Fibroblast of skin of left quadriceps (primary cell): ENCODE data around the gene FGD5.

Experiments used
- DNase-seq, 2 experiments: peaks; one replicate each; pipeline ENCODE4 v3.0.0-alpha.2; 2013; ENCODE audit warnings: low read depth in 2 of 2

FGD5 gene

DNA sequence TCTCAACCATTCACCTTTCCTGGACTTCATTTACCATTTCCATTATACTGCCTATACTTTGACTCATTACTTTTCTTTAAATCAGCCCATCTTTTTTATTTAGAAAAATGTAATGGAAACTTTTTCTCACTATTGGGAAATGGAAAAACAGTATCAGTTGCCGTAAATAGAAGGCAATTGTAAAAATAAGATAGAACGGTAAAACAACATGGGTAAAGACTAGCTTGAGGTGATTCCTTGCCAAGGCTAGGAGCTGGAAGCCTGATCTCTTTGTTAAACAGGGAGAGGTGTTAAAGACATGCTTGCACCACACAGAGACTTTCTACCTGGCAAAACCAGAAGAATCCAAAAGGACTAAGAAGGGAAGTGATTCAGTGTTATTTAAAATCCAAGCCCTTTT, 5.9 kb downstream of the FGD5 start:
- no peak for DNase-seq

DNA sequence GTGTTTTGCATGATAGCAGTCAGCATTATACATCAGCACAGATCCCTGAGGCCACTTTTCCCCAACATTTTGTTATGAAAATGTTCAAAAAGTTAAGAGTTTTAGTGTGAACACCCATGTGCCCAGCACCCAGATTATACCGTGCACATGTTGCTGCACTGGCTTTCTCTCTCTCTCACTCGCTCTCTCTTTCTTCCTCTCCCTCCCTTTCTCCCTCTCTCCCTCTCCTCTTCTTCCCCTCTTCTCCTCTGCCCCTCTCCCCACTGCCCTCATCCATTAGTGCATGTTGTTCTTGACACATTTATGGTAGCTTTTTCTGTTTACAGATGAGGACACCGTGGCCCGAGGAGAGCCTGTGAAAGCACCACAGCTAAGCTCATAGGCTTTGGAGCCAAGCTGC, 7.3 kb downstream of the FGD5 start:
- DNase-seq, result no peak

DNA sequence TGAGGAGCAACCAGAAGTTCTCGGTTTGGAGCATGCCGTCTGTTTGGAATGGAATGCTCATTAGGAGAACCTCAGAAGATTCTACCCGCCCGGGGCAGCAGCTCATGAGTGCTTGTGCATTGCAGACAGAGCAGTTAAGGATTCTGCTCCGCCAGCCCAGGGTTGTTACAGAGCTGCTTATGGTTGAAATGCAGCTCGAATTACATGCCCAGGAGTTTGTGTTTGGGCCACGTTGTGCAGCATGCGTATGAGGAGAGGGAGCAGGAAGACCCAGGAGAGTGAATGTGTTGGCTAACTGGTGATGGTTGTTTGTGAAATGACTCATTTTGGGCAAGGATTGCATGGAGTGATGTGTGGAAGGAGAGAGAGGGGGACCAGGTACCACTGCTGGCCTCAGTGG, 9.0 kb downstream of the FGD5 start:
- no peak for DNase-seq

DNA sequence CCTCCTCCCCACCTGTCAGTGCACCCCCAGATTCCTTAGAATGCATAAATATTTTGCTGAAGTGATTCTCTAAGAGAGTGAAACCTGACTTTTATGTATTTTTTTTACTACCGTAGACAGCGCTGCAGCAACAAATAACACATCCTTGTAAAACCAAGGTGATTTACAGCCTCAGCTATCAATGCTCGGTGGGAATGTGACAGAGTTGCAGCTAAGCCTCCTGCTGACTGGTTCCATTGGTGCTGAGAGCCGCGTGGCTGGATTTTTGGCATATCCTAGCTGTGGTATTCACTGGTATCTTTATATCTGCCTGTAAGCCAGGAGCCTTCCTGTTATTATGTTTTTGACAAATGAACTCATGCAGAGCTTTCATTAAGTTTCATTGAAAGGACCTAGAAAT, 11.0 kb downstream of the FGD5 start:
- no peak for DNase-seq

DNA sequence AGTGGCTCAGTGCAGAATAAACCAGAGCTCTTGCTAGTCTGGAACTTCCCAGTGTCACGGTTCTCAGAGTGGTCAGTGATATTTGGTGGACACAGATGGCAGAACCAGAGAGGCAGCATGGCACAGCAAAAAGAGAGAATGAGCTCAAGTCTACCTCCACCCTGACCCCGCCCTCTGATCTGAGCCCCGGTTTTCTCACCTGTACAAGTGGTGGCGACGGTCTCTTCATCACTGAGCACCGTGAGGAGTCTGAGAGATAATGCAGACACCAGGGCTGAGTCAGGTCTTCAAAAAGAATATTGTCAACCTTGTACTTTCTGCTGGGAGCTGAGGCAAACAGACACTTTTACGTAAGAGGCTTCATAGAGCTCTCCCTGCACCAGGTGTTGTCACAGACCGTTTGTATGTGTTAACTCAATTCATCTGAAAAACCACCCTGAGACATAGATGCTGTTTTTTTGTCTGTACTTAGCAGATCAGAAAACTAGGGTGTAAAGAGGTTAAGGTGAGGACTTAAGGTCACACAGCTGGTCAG, 13.2 kb downstream of the FGD5 start:
- no peak for DNase-seq

DNA sequence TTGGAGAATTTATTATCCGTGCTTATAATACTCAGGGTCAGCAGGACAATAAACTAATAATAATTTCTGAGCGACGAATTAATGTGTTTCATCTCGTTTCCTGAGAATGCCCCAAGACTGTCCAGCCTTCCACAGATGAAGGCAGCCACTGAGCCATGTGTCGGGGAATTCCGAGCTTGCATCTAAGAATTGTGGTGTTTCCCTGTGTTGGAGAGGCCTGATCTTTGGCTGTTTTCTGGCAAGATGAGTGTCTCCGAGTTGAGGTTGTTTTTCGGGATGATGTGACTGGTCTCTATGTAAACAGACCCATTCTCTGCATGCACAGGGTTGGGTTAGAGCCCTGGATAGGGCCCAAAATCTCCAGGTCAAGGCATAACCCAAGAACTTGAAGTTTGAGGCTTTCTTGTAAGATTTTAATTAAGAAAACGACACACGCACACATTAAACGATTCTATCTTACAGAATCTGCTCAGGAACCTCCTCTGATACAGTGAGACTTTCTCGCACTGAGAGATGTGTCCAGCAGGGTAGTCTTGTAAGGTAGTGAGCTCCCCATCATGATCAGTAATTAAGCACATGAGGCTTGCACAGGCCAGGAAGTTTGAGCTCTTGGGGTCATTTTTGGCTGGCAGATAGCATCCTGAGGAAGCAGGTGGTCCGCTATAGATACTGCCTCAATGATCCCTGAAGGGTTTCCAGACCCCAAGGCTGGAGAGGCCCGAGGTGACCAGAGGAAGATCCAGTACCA, 14.4 kb downstream of the FGD5 start:
- DNase-seq, result no peak

DNA sequence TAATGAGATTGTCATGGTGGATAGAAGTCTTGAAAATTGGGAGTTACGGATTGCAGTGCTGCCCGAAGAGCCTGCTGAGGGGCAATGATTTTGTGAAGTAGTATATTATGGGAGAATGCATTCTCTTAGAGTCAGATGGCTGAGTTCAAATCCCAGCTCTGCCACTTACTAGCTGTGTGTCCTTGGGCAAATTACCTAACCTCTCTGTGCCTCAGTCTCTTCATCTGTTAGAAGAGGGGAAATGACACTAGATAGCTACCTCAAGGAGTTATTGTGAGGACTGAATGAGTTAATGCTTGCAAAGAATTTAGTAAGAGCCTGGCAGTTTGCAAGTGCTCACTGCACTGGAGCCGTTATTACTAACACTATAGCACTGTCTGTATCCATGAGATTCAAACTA, 15.4 kb downstream of the FGD5 start:
- DNase-seq, result no peak

DNA sequence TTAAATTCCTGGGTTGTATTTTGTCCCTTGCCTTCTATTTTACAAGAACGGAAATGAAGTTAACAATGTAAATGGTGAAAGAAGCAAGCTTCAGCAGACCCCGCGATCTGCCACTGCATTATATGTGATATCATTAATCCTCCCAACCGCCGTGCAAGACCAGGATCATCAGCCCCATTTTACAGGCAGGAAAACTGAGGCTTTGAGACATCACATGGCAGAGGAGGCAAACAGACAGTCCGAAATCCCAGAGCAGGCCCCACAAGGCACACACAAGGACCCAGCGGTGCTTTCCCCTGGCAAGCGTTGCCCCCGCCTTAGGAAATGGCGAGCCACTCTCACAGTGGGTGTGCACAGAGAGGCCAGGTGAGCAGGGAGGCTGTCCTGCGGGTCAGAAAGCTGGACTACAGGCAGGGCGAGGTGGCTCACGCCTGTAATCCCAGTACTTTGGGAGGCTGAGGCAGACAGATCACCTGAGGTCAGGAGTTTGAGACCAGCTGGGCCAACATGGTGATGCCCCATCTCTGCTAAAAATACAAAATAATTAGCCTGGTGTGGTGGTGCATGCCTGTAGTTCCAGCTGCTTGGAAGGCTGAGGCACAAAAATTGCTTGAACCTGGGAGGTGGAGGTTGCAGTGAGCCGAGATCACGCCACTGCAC, 16.2 kb downstream of the FGD5 start:
- no peak for DNase-seq

DNA sequence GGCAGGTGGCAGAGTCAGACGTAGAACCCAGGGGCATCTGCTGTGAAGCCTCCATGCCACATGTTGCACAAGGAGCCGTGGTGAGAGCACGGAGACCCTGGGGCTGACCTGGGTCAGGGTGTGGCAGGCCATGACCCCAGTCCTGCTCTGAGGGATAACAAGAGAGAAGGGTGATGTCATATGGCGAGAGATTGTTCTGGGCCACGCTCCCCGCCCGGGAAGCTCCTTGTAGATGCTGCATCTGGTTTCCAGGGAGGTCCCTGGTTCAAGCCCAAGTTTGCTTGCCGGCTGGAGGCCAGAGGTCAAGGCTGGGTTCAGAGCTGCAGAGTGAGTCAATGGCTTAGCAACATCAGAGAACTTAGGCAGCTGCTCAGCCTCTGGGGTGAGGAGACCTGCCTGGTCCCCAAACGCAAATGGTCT, 17.3 kb downstream of the FGD5 start:
- no peak for DNase-seq

DNA sequence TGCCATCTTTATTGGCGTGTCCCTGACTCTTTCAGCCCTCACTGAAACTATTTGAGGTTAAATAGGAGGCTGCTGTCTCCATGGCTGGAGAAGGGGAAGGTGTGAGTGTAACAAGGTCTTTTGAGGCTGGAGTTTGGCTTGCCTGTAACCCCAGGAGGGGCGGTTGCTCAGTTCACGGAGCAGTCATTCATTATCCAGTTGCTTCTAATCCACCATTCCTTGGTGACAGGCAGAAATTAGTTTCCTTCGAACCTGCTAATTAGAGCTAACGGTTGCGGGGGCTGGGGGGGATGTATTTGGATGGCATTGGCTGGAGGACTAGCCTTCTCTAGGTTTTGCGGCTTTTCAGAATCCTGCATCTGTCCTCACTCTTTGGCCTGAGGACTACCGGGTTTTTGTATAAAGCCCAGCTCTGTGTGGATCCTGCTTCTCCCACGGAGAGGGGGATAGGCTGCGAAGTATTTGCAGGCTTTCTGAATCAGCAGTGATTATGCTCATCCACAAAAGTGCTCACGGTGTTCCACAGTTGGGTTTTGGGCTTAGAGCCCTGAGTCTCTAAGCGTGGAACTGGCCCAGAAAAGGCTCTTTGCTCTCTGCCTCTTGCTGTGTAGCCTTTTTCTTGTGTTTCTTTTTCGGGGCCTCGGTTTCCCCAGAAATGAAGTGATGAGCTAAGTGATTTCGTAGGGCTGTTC, 18.6 kb downstream of the FGD5 start:
- no peak for DNase-seq

DNA sequence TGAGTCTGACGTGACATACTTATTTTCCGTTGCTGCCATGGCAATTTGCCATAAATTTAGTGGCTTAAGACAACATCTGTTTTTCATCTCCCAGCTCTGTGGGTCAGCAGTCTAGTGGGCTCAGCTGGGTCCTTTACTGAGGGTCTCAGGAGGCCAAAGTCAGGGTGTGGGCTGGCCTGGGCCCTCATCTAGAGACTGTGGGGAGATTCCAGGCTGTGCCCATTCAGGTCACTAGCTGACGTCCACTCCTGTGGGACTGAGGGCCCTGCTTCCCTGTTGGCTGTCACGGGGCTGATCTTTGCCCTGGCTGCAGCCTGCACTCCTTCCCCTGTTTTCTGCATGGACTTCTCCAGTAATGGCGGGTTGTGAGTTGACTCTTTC, 19.1 kb downstream of the FGD5 start:
- DNase-seq, result no peak

DNA sequence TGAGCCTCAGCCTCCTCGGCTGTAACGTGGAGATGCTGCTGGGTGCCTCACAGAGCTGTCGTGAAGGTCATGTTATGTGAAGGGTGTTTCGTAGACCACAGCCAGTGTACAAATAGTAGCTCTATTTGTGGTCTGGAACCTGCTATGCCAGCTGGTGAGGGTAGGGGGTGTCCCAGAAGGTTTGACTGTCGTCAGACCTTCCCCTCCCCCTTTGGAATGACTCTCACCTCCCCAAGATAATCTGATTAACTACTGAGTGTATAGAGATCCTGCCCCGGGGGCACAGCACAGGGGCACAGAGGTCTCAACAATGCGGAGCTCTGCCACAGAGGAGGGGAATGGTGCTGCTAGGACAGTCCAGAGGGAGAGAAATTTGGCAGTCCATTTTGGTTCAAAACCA, 20.5 kb downstream of the FGD5 start:
- no peak for DNase-seq

DNA sequence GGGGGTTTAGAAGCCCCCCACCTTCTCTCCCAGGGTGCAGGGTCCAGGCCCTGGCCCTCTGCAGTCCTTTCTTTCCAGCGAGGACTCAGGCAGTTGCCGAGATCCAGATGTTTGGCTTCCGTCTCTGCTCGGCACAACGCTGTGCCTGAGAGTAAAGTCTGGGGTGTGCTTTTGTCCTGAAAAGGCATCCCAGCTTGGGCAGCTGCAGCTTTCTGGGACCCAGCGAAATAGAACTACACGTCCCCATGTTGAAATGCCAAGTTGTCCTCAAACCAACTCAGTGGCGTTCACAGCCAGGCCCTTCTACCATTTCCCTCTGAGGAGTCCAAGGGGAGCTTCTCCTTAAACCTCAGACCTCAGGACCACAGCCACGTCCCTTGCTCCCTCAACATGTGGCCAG, 23.1 kb downstream of the FGD5 start:
- no peak for DNase-seq

DNA sequence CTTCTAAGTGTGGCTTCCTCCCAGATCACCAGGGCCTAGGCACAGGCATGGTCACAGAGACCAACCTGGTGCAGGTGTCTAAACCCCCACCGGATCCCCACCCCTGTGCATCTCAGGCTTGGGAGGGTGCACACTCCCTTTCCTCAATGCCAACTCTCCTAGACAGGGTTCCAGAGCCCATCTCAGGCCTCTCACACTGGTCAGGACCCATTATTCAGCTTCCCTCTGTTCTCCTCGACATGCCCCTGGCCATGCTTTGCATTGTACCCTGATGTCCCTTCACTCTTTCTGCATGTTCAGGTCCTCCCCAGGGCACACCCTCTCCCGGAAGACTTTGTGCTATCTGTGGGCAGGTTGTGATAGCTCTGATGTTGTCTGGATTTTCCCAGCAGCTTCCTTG, 23.5 kb downstream of the FGD5 start:
- DNase-seq, result no peak

DNA sequence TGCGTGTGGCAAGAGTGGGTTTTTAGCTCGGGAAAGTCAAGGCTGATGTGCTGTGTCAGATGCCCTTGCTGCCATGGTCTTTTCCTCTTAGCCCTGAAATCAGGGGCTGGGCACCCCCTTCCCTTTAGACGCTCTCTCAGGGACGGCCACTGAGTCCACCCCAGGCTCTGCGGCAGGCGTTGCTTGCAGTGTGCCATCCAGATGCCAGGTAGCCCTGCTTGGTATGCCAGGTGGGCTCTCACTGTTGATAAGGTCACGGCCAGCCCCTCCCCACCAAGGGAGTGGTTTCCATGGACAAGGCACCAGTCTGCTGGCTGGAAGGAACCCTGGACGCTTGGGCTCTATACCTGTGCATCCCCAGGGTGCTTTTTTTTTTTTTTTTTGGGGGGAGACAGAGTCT, 24.6 kb downstream of the FGD5 start:
- no peak for DNase-seq

DNA sequence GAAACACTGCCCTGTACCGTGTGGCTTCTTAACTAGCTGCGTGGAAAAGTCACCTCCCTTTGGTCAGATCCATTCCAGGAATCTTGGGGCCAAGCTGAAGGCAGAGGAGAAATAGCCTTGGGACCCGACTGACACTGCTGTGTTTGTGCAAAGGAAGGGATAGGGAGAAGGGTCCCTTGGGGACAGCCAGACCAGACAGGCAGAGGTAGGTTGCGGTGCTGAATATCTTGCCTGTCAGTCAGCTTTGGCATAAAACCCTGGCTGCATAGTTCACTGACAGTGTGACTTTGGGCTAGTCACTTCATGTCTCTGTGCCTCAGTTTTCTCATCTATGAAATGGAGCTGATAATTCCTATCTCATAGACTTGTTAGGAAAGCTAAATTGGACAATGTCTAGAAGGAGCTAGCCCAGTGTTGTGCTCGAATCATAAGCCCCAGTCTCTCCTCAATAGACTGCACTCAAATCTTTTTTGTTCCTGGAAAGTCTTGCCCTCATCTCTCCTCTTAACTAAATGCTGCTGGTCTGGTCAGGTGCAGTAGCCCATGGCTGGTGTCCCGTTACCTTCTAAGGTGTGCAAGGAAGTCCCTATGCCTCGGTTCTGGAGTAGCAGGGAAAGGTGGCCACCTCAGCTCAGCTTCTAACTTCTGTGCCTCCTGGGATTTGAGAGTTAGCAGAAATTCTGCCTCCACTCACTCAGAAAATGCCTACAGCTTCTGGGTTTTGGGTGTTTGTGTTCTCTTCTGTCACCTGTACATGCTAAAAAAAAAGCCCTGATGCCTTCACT, 25.8 kb downstream of the FGD5 start:
- no peak for DNase-seq

DNA sequence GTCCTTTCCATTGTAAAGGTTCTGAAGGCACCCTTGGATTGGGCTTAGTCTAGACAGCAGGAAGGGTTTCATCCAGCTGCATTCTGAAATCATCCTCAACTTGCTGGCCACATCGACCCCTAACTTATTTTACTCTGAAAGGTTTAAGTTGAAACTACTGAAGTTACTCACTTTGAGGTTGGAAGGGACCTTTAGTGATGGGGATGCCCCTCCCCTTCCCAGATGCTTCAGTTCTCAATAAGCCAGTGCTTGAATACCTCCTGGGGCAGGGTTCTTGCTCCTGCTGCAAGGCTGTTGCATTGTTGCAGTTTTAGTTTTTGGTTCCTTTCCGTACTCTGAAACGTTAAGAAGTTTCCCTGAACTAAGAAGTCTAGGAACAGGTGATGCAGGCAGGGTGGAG, 26.4 kb downstream of the FGD5 start:
- no peak for DNase-seq

DNA sequence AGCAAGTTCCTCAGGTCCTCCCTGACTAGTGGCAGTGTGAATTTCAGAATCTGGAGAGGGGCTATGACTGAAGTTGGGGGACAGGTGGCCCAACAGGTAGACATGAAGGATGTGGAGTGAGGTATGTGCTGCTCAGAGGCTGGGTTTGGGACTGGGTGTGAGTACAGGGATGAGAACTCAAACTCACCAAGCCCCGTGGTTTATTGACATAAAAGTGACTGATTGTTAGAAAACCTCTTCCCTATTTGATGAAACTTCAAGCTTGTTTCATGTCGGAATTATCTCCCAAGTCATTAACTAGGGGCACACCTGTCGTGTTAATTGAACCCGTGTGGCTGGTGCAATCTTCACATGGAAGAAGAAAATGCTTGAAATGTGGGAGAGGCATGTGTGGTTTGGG, 27.1 kb downstream of the FGD5 start:
- DNase-seq, result no peak

DNA sequence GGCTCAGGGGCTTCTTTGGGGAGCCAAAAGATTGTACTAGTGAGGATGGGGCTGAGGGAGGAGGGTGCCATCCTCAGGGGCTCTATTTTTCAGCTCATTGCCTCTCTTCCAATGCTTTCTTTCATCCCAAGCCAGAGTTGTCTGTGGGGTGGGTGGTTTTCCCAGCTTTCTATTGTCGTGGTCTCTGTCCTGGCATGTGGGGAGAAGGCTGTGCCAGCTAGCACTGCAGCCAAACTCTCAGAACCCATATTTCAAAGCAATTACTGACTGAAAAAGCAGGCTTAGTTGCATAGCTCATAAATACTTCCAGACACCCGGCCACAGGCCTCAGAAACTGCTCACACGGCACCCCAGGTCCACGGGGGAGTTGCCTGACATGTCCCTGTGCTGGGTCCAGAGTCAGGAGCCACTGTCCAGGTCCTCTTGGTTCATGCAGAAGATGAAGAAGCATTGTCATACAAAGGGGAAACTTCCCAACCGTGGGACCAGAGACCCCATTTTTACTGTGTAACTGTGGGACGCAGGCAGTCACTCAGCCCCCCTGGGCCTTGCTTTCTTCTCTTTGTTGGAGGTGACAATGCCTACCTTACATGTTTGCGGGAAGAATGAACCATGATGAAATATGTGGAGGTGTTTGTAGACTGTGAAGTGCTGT, 27.6 kb downstream of the FGD5 start:
- DNase-seq, result no peak

DNA sequence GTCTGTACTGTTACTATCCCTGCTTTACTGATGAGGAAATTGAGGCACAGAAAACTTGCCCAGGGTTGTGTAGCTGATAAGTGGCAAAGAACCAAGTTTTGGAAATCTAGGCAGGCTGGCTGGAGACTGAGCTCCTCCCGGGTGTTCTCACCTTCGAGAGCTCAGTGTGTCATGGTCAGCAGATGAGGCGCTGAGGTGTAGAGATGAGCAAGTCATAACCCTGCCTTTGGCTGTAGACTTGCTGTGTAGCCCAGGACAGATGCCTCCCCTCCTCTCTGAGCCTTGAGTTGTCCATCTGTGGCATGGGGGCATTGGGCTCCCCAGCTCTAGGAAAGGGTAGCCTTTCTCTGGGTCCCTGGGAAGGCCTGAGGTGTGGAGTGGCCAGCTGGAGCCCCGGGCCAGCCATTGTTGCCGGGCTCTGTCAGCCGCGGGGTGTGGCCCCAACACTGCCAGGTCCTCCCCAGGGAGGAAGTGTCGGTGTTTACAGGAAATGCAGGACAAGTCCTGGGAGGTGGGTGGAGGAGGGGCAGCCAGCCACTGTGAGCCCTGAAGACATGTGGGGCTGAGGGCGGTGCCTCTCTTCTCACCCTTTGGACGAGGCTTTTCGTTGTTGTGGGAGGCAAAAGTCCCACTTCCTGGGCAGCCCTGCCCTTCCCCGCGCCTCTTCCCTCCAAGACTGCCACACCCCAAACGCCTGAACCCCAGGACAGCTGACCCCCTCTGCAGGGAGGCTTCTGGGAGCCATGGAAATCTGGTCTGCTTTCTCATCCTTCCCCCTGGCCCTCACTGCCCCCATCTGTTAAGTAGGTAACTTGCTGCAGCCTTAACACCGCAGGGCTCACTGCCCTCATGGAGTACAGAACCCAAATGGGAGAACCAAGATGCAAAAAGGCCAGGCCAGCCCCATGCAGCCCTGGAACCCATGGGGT, 29.1 kb downstream of the FGD5 start:
- DNase-seq, result no peak

DNA sequence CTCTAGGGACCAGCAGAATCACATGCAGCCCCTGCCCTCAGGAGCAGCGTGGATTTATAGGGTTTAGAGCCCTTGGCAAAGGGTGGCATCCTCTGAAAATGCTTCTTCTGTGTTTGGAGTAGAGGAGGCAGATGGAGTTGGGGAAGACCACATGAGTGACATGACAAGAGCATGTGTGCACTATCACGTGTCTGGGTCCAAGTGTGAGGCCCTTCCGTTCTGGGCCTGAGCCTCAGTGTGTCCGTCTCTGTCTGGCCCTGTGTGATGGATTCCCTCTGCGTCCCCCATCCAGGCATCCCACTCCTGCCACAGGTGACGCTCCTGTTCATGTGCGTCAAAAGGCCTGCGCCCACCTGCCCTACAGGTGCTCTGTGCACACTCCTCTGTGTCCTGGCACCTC, 30.1 kb downstream of the FGD5 start:
- no peak for DNase-seq
